Activated CD4-positive, alpha-beta T cell treated with anti-CD3 and anti-CD28 coated beads, Interleukin-2, Interleukin-6, amounts not matched to agents 100 ng/mL and 50 ng/mL, durations not matched to agents 16 hours and 8 hours (primary cell): Measurements from ENCODE around the gene EPB41L1.

Source experiments
- DNase-seq: peaks from one replicate; pipeline ENCODE4 v3.0.0-alpha.2; 2020

Gene EPB41L1

DNA sequence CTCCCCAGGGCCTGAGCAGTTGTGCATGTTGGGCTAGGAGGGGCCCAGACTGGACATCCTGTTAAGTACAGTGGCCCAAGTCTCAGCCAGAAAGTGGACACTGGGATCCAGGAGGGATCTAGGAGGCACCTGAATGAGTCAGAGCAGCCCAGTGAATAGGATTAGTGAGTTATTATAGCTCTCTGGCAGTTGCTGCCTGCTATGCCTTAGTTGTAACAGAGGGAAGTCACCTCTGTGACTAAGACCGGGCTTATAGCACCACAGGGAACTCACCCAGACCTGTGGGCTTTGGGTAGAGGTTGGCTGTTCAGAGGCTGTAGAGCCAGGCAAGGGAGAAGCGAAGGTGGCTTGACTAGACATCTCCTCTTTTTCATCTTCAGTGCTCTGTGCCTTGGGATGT, 42.7 kb downstream of the EPB41L1 start:
- no peak for DNase-seq

DNA sequence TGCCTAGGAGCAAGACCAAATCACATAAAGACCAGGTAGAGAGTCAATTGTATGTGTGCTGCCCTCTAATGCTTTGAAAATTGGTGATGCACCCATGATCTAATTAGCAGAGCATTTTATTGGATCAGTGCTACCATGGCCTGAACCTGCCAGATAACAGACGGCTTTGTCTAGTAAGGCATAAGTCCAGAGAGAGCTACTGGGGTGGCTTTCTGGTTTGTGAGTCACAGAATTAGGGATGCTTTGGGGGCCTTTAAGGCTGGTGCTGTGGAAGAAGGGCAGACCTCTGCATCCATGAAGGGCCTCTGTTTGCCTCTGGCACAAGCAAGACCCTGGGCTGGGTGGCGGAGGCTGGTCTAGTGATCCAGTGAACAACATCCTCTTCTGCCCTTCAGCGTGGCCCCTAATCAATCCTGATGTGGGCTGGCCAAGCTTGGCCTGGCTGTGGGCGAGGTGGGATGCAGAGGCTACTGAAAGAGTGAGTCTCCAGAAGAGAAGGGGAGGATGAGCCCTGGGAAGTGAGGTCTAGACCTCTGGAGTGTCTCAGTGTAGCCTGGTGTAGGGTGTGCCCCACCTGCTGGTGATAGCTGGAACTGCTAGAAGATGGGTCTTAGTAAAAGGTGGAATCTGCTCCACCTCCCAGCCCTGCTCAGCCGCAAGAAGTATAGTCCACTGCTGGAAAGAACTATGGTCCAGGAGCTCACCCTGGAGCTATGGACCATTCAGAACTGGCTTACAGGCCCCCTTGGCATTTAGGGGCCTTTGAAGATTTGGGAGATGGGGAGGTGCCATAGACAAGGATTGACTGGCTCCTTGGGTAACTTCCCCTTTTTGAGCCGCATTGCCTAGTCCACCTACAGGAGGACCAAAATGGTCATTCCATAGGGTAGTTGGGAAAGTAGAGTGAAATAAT, 45.1 kb downstream of the EPB41L1 start:
- peak; percentile 77 for DNase-seq

DNA sequence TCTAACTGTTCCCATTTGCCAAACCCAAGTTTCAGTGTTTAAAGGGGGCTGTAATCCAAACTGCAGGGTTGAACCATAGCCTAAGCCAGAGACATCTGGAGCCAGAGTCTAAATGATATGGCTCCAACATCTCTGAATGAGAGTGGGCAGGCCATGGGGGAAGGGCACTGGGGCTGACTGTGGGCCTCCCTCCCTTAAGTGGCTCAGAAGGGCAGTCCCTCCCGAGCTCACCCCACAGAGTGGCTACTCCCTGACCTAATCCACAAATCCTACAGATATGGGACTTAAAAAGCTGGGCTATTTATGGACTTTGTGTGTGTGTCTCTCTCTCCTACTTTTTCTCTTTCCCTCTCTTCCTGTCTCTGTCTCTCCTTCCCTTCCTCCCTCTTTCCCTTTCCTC, 45.9 kb downstream of the EPB41L1 start:
- no peak for DNase-seq

- no peak for DNase-seq
These were observed 46.7 kb downstream of the EPB41L1 start for GRCh38 chr20:36201198-36201597.

GRCh38 chr20:36202891-36203338, 48.4 kb downstream of the EPB41L1 start:
- DNase-seq, result peak; percentile 84

GRCh38 chr20:36203861-36204260, 49.3 kb downstream of the EPB41L1 start:
- DNase-seq, result no peak

DNA sequence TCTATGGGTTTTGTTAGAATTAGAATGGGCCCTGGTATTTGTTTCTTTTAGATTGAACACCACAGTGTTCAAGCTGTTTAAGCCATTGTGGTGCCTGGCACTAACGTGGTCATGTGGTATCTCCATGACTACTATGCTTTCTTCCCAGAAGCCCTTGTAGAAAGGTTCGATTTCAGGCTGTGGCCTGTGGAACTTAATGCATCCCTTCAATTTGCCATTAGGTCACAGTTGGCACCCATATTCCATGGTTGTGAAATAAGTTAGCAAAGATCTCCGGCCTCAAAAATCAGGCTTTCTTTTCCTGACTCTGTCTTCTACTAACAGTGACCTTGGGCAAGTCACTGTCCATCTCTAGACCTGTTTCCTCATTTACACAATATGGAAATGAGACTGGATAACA, 50.5 kb downstream of the EPB41L1 start:
- DNase-seq, result no peak

DNA sequence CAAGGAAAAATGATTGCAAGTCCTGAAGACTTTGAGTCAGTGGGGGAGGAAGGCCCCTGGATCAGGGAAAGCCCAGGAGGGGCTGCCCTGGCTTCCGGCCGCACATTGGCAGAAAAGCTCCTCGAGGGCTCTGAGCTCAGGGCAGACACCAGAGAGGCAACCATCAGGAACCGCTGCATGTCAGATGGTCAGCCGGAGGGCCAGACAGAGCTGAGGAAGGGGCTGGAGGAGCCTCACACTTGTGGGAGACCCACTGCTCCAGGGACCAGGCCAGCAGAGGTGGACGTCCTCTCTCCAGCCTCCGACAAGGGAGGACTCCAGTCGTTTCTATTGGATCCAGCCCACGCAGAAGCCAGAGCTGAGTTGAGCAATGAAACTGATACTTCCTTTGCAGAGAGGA, 51.5 kb downstream of the EPB41L1 start:
- no peak for DNase-seq

- no peak for DNase-seq
These were observed 52.1 kb downstream of the EPB41L1 start for GRCh38 chr20:36206641-36207040.

DNA sequence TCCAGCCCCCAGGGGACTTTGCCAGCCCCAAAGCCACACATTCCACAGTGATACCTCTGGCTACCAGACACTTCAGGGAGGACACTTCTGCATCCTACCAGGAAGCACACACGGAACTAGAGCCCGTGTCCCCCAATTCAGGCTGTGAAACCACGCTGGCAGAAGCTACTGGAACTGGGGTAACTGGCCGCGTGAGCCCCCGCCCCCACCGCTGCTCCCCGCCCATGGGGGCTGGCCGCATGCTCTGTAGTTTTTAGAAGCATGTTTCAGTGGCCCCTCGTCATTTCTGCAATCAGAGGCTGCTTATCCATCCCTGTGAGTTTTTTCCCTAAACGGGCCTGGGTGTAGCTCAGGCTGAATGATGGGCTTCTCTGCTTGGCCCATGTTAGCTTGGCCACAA, 53.1 kb downstream of the EPB41L1 start:
- DNase-seq, result no peak

- DNase-seq, result no peak
These were observed 53.7 kb downstream of the EPB41L1 start for GRCh38 chr20:36208257-36208656.

- DNase-seq, result no peak
These were observed 56.0 kb downstream of the EPB41L1 start for GRCh38 chr20:36210436-36211021.

- DNase-seq, result no peak
These were observed 58.8 kb downstream of the EPB41L1 start for GRCh38 chr20:36213362-36213761.

- peak; percentile 27 for DNase-seq
These were observed 60.2 kb downstream of the EPB41L1 start for GRCh38 chr20:36214684-36215256.

GRCh38 chr20:36215778-36216177, 61.2 kb downstream of the EPB41L1 start:
- no peak for DNase-seq

GRCh38 chr20:36216314-36217025, 61.9 kb downstream of the EPB41L1 start:
- no peak for DNase-seq

DNA sequence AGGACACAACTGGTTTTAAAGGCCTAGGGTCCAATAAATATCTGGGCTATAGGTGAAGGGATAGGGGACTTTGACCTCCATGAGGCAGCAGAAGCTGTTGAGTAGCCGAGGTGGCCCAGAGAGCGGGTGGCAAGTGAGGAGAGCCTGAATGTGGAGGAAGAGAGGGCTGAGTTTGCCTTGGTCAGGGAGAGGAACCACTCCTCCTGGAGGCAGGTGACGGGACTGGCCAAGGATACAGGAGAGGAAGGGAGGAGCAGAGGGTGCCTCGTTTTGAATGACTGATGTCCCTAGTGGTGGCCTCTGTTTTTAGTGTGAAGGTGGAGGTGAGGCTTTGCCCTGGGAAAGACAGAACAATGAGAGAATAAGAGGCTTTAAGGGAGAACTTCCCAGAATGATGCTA, 62.7 kb downstream of the EPB41L1 start:
- no peak for DNase-seq

DNA sequence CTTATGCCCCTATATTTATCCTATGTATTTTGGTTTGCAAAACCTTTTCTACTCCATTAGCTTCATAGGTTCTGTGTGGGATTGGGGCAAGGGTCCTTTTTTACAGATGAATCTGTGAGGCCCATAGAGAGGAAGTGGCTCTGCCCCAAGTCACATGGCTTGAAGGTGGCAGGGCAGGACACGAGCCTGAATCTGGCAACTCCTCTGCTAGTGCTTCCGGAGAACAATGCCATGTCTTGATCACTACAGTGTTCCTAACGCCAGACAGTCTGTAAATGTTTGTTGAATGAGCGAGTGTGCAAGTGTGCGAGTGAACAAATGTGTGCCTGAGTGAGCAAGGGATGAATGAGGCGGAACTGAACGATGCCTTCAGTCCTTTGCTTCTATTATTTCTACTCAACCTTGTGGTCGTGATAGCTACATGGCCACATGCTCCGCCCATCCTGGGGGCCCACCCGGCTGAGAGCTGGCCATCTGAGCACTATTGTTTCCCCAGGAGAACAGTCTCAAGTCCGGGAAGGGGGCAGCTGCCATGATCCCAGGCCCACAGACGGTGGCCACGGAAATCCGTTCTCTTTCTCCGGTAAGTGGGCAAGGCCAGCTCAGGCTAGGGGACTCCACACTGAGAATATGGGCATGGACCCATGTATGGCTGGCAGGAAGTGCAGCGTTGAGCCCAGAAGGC, 64.0 kb downstream of the EPB41L1 start:
- DNase-seq, result no peak

- no peak for DNase-seq
These were observed 65.2 kb downstream of the EPB41L1 start for GRCh38 chr20:36219671-36220220.

DNA sequence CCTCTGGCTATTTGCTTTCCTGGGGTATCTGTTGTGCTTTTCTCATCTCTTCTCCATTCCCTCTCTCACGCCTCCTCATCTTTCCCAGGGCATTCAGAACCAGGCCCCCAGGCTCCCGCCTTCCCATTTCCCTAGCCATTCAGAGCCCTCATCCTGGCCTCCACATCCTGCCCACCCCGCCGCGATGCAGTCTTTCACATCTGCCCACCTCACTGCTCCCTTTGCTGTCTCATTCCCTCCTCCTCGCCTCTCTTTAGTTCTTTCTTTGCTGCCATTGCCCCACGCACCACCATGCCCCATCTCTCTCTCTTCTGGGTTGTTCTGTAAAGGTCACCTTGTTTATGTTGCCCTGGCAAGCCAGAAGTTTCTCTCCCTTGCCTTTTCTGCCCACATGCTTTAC, 71.1 kb downstream of the EPB41L1 start:
- no peak for DNase-seq

DNA sequence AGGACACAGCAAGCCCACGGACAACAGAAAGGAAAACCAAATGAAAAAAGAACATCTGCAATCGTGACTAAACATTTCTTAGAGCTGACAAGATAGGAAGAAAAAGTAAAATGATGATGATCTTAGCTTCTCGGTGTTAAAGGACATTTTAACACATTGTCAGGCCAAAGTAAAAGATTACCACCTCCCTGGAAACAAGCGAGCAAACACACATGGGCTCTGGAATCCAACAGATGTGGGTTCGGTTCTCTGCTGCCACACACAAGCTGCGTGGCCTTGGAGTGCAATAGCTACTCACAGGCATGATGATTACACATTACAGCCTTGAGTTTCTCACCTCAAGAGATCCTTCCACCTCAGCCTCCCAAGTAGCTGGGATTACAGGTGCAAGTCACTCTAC, 74.2 kb downstream of the EPB41L1 start:
- DNase-seq, result no peak

- no peak for DNase-seq
These were observed 75.5 kb downstream of the EPB41L1 start for GRCh38 chr20:36230019-36230418.
